GM12878 (cell line): ENCODE results near the gene SLC39A11. TPM values are rescaled to one million over a fixed set of nuclear protein-coding genes. Genes with fewer than 3 reads are reported as not detected.
"Not testable (repeated sequence)": the region's sequence is repeated elsewhere in the genome, so short reads cannot be mapped to it uniquely, and the experiment has no call there.

Source experiments
- ATAC-seq: fragments of 200-7000 bp; cut with Tn5 transposase; 3 replicates; pipeline ENCODE4 v1.9.1; 2020; ENCODE audit warnings: mild to moderate bottlenecking, moderate library complexity
- BruUV-seq: library from RNA; stranded (reverse); fragments of 400-500 nt; replicated peaks from 2 replicates; lab custom pipeline; 2021; lab: Mats Ljungman, UMichigan
- CTCF ChIA-PET: fragments of 300-600 bp; sonication (Branson Sonifier 250); formaldehyde crosslinking; extraction: SDS; loops from one replicate; lab custom pipeline; 2021; ENCODE audit warnings: inconsistent platforms; lab: Yijun Ruan, JAX
- POLR2A ChIA-PET: fragments of 350-600 bp; formaldehyde crosslinking; extraction: SDS; loops from one replicate; lab custom pipeline; 2021; ENCODE audit warnings: inconsistent platforms; lab: Charles Lee
- RAD21 ChIA-PET: fragments of 300-600 bp; sonication (Branson Sonifier 250); formaldehyde crosslinking; loops from one replicate; lab custom pipeline; 2023; ENCODE audit warnings: antibody characterized with exemption; ENCODE audit not compliant: unreplicated experiment; lab: Charles Lee
- SMC1A ChIA-PET: fragments of 300-600 bp; sonication (Branson Sonifier 250); formaldehyde crosslinking; loops from one replicate; lab custom pipeline; 2023; ENCODE audit not compliant: unreplicated experiment, uncharacterized antibody; lab: Charles Lee
- DNase-seq: peaks from one replicate; pipeline ENCODE4 v3.0.0-alpha.2; 2011; ENCODE audit warnings: low read depth, low spot score
- FAIRE-seq: peaks from 3 replicates; lab custom pipeline; 2011; peaks lifted over from hg19 to GRCh38; lab: Jason Lieb, UNC
- H2AFZ ChIP-seq: 2 replicates; pipeline ENCODE4 v1.6.0; 2011; ENCODE audit warnings: low read depth, low read length, control low read depth; ENCODE audit not compliant: control insufficient read depth
- H3K27ac ChIP-seq: 2 replicates; pipeline ENCODE4 v1.5.1; 2011; ENCODE audit warnings: control low read depth; ENCODE audit not compliant: control insufficient read depth, insufficient read depth
- H3K27me3 ChIP-seq, 2 experiments: replicated peaks in 1 of 2; 2 replicates each; pipeline versions ENCODE4 v1.6.0 to v1.6.1; 2011; ENCODE audit warnings: low read length in 1 of 2; ENCODE audit not compliant: control insufficient read depth in 2 of 2, insufficient read depth in 2 of 2
- H3K36me3 ChIP-seq, 2 experiments: 2 replicates each; pipeline ENCODE4 v1.5.1; 2011; ENCODE audit warnings: low read length in 1 of 2; ENCODE audit not compliant: control insufficient read depth in 2 of 2, insufficient read depth in 2 of 2
- H3K4me1 ChIP-seq: 2 replicates; pipeline ENCODE4 v1.6.1; 2011; ENCODE audit warnings: mild to moderate bottlenecking, low read length, moderate library complexity, mixed read lengths; ENCODE audit not compliant: control insufficient read depth, insufficient read depth
- H3K4me2 ChIP-seq: 2 replicates; pipeline ENCODE4 v1.6.0; 2011; ENCODE audit warnings: control low read depth; ENCODE audit not compliant: control insufficient read depth, insufficient read depth
- H3K4me3 ChIP-seq: fragments of 200-600 bp; sonication (generic); 2 replicates; pipeline ENCODE4 v1.5.1; 2016
- H3K79me2 ChIP-seq: 2 replicates; pipeline ENCODE4 v1.6.0; 2011; ENCODE audit warnings: low read length; ENCODE audit not compliant: control insufficient read depth, insufficient read depth
- H3K9ac ChIP-seq: 2 replicates; pipeline ENCODE4 v1.8.0; 2011; ENCODE audit warnings: low read length, control low read depth, mixed read lengths; ENCODE audit not compliant: control insufficient read depth, insufficient read depth
- H3K9me3 ChIP-seq: replicated peaks from 3 replicates; pipeline ENCODE4 v1.5.1; 2011; ENCODE audit warnings: mild to moderate bottlenecking, low read length; ENCODE audit not compliant: control insufficient read depth, insufficient read depth
- H4K20me1 ChIP-seq: 2 replicates; pipeline ENCODE4 v1.6.0; 2011; ENCODE audit not compliant: control insufficient read depth, insufficient read depth
- ATF2 ChIP-seq: IDR thresholded peaks from 2 replicates; pipeline ENCODE4 v1.6.1; 2012; ENCODE audit warnings: low read length, inconsistent platforms
- IKZF1 ChIP-seq: fragments of 450-650 bp; conservative IDR thresholded peaks from 2 replicates; pipeline ENCODE4 v1.6.1; 2017; ENCODE audit warnings: antibody characterized with exemption, mild to moderate bottlenecking
- IKZF2 ChIP-seq, 2 experiments: fragments of 450-650 bp; IDR thresholded peaks; 2 replicates each; pipeline ENCODE4 v1.6.1; 2017; ENCODE audit warnings: mild to moderate bottlenecking in 2 of 2, moderate library complexity in 2 of 2
- MEF2B ChIP-seq: fragments of 450-650 bp; IDR thresholded peaks from 2 replicates; pipeline ENCODE4 v1.6.1; 2018; ENCODE audit warnings: mild to moderate bottlenecking, moderate library complexity; ENCODE audit not compliant: partially characterized antibody, poor library complexity, severe bottlenecking
- PAX5 ChIP-seq: IDR thresholded peaks from 2 replicates; pipeline ENCODE4 v1.6.1; 2011; ENCODE audit warnings: low read depth, low read length, borderline replicate concordance
- RELB ChIP-seq: fragments of 450-650 bp; IDR thresholded peaks from 2 replicates; pipeline ENCODE4 v1.6.1; 2017; ENCODE audit warnings: low read depth, mild to moderate bottlenecking, moderate library complexity
- SKIL ChIP-seq: fragments of 450-650 bp; IDR thresholded peaks from 2 replicates; pipeline ENCODE4 v1.6.1; 2017; ENCODE audit warnings: mild to moderate bottlenecking, low read depth, inconsistent platforms; ENCODE audit not compliant: poor library complexity, severe bottlenecking
- YY1 ChIP-seq: IDR thresholded peaks from 2 replicates; pipeline ENCODE4 v1.6.1; 2011; ENCODE audit warnings: low read depth, mild to moderate bottlenecking, low read length
- WGBS: methylation state at CpG from one replicate; pipeline ENCODE4 v1.1.6; 2016; ENCODE audit warnings: low lambda C conversion rate; ENCODE audit not compliant: insufficient replicate concordance, insufficient coverage; ENCODE audit errors: missing lambda C conversion rate; 5-methylcytosine and 5-hydroxymethylcytosine counted together
- in situ Hi-C: fragments of 300-500 bp; cut with MboI; formaldehyde crosslinking; loops from 9 replicates; pipeline ENCODE4 v1.14.3; 2018; ENCODE audit warnings: mixed read lengths
- intact Hi-C: fragments of 100-400 bp; cut with micrococcal nuclease; formaldehyde crosslinking; loops from one replicate; pipeline ENCODE4 v1.14.2; 2022; ENCODE audit not compliant: unreplicated experiment
- polyA plus RNA-seq, 11 experiments: library from polyadenylated mRNA; depleted of rRNA in 4 of 11; unstranded in 6 of 11; stranded (reverse) in 5 of 11; fragments of >200 nt; fragmentation: Nextera tagmentation in 4 of 11; fragmentation: Illumina TruSeq in 1 of 11; extraction: Ambion mirVana in 4 of 11; extraction: Trizol in 1 of 11; gene quantifications; 1 replicate in 1 of 11; 2 replicates in 10 of 11; pipeline versions ENCODE4 v1.2.1 to v1.2.3, GENCODE V29; 2011 to 2016; ENCODE audit warnings: inconsistent platforms in 2 of 11, missing spikeins in 2 of 11, low read depth in 1 of 11
- total RNA-seq, 4 experiments: library from RNA; depleted of rRNA in 3 of 4; stranded (reverse); fragments of >200 nt in 3 of 4; fragmentation: Illumina TruSeq in 1 of 4; extraction: Trizol in 1 of 4; gene quantifications; 2 replicates each; pipeline versions ENCODE4 v1.2.1 to v1.2.3, GENCODE V29; 2013 to 2021
- TF ChIP-seq, protein P1 (sequence below): fragments of 450-650 bp; IDR thresholded peaks from 2 replicates; pipeline ENCODE4 v1.6.1; 2016; ENCODE audit warnings: mild to moderate bottlenecking, moderate library complexity, borderline replicate concordance

The SLC39A11 gene
- total and polyA plus RNA-seq, 10 of the 15 experiments (the other 5 are each of a cell fraction or from before 2014, with no cell fraction given) = 8.6 to 23.8 (median 14.0) TPM

DNA sequence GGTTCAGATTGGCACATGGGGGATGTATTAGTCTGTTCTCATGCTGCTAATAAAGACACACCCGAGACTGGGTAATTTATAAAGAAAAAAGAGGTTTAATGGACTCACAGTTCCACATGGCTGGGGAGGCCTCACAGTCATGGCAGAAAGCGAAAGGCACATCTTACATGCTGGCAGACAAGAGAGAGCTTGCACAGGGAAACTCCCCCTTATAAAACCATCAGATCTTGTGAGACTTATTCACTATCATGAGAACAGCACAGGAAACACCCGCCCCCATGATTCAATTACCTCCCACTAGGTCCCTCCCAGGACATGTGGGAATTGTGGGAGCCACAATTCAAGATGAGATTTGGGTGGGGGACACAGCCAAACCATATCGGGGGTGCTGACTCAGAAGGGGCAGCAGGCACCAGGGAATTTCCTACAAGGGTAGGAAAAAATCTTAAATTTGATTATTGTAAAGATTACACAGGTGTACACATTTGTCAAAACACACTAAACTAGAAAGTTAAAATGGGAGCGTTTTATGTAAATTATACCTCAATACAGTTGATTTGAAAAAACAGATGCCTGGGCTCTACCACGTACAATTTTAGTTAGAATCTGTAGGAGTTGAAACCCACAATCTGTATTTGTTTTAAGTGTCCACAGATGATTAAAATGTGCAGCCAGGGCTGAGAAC lies 99.6 kb downstream of the SLC39A11 start:
- in situ Hi-C loops, intact Hi-C loops, H3K36me3 ChIP-seq, H3K4me1 ChIP-seq, H3K27me3 ChIP-seq, H3K9ac ChIP-seq, H4K20me1 ChIP-seq, BruUV-seq, H3K79me2 ChIP-seq, RAD21 ChIA-PET, CTCF ChIA-PET, H2AFZ ChIP-seq, H3K9me3 ChIP-seq, DNase-seq, FAIRE-seq, H3K4me3 ChIP-seq: not testable (repeated sequence)
- ChIA-PET POLR2A (interaction anchor here (0.9 kb wide), 1 partner anchor 78 kb away, joined by 3 read pairs; no protein-coding TSS in a partner anchor), SMC1A (interaction anchor here (1.2 kb wide), 1 partner anchor 268 kb away, joined by 4 read pairs; no protein-coding TSS in a partner anchor)
- 30% methylated on average over 6 of the region's 6 CpGs for WGBS
- ATAC-seq = peak; percentile 86
- TF ChIP-seq PAX5 (0 out of 2 replicates have a peak, but pooled peaks have one; percentile 51), RELB (peak; percentile 47; the same call in 1 of the 2 replicates), SKIL (peak; percentile 53), IKZF1 (0 out of 2 replicates have a peak, but pooled peaks have one; percentile 32), ATF2 (peak; percentile 48; the same call in 1 of the 2 replicates), IKZF2 (IDR thresholded peaks at IDR 0.05) (peak; percentile 36 to 47; a peak in 3 of 4 replicates), YY1 (0 out of 2 replicates have a peak, but pooled peaks have one; percentile 32), MEF2B (peak; percentile 76)
- TF ChIP-seq, protein P1, sequence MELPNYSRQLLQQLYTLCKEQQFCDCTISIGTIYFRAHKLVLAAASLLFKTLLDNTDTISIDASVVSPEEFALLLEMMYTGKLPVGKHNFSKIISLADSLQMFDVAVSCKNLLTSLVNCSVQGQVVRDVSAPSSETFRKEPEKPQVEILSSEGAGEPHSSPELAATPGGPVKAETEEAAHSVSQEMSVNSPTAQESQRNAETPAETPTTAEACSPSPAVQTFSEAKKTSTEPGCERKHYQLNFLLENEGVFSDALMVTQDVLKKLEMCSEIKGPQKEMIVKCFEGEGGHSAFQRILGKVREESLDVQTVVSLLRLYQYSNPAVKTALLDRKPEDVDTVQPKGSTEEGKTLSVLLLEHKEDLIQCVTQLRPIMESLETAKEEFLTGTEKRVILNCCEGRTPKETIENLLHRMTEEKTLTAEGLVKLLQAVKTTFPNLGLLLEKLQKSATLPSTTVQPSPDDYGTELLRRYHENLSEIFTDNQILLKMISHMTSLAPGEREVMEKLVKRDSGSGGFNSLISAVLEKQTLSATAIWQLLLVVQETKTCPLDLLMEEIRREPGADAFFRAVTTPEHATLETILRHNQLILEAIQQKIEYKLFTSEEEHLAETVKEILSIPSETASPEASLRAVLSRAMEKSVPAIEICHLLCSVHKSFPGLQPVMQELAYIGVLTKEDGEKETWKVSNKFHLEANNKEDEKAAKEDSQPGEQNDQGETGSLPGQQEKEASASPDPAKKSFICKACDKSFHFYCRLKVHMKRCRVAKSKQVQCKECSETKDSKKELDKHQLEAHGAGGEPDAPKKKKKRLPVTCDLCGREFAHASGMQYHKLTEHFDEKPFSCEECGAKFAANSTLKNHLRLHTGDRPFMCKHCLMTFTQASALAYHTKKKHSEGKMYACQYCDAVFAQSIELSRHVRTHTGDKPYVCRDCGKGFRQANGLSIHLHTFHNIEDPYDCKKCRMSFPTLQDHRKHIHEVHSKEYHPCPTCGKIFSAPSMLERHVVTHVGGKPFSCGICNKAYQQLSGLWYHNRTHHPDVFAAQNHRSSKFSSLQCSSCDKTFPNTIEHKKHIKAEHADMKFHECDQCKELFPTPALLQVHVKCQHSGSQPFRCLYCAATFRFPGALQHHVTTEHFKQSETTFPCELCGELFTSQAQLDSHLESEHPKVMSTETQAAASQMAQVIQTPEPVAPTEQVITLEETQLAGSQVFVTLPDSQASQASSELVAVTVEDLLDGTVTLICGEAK = peak; percentile 57
- Histone ChIP-seq H3K4me2 (peak overlapping the region; percentile 27; the same call in 1 of the 2 replicates), H3K27ac (peak overlapping the region; percentile 57)
